ENCODE measurements around the gene BDH1.
"Not testable (repeated sequence)": the region's sequence is repeated elsewhere in the genome, so short reads cannot be mapped to it uniquely, and the experiment has no call there.

The BDH1 gene

GRCh38 chr3:197524128-197524527 lies 31.6 kb downstream of the BDH1 start:
- peaks cover 1% of the 10 kb centered on the region for H3K9me3 Mint-ChIP-seq
- H3K27me3 Mint-ChIP-seq: no peaks in the 10 kb centered on the region
- no peak overlapping the region for H3K27ac Mint-ChIP-seq
- DNase-seq: no peak
- no peak for ATAC-seq
- H3K4me3 Mint-ChIP-seq: no peak overlapping the region
- peaks cover 22% of the 10 kb centered on the region for H3K36me3 Mint-ChIP-seq (ENCODE audit: low read depth)
- H3K4me1 Mint-ChIP-seq: peaks cover 2% of the 10 kb centered on the region

DNA sequence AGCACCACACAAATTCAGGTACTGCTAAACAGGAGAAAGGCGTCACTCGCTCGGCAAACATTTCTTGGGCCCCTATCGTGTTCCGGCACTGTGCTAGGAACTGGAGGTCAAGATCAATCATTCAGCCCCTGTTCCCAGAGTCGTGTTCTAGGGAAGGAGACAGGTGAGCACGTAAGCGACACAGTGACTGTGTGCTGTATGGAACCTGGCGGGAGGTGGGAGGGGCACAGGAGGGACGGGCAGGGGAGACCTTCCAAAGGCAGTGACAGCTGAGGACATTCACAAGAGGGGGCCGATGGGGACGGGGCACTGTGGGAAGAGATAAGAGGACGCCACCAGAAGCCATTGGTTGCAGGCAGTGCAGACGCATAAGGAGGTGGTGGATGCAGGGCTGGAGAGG lies 32.2 kb downstream of the BDH1 start:
- no peaks in the 10 kb centered on the region for H3K27me3 Mint-ChIP-seq
- DNase-seq (no peak), ATAC-seq (no peak)
- H3K9me3 Mint-ChIP-seq: peaks cover 4% of the 10 kb centered on the region
- peaks cover 7% of the 10 kb centered on the region for H3K4me1 Mint-ChIP-seq
- H3K27ac Mint-ChIP-seq: no peak overlapping the region
- H3K36me3 Mint-ChIP-seq (ENCODE audit: low read depth): peaks cover 25% of the 10 kb centered on the region
- no peak overlapping the region for H3K4me3 Mint-ChIP-seq

- H3K27ac Mint-ChIP-seq: no peak overlapping the region
- peaks cover 4% of the 10 kb centered on the region for H3K9me3 Mint-ChIP-seq
- no peak for DNase-seq
Observed at GRCh38 chr3:197522881-197523441, 32.8 kb downstream of the BDH1 start.

GRCh38 chr3:197522183-197522715 lies 33.5 kb downstream of the BDH1 start:
- Mint-ChIP-seq H3K9me3 (peaks cover 4% of the 10 kb centered on the region), H3K27ac (peak overlapping the region; percentile 61), H3K36me3 (ENCODE audit: low read depth) (peaks cover 22% of the 10 kb centered on the region), H3K4me1 (peaks cover 7% of the 10 kb centered on the region), H3K27me3 (no peaks in the 10 kb centered on the region), H3K4me3 (no peak overlapping the region)
- ATAC-seq (no peak), DNase-seq (no peak)

More at GRCh38 chr3:197522881-197523441, 32.8 kb downstream of the BDH1 start:
- peaks cover 7% of the 10 kb centered on the region for H3K4me1 Mint-ChIP-seq
- H3K36me3 Mint-ChIP-seq (ENCODE audit: low read depth): peaks cover 22% of the 10 kb centered on the region
- H3K4me3 Mint-ChIP-seq: no peak overlapping the region
- no peaks in the 10 kb centered on the region for H3K27me3 Mint-ChIP-seq
- no peak for ATAC-seq

- H3K4me3 Mint-ChIP-seq: no peak overlapping the region
- peaks cover 13% of the 10 kb centered on the region for H3K4me1 Mint-ChIP-seq
- H3K36me3 Mint-ChIP-seq (ENCODE audit: low read depth): peaks cover 21% of the 10 kb centered on the region
- H3K9me3 Mint-ChIP-seq: peaks cover 4% of the 10 kb centered on the region
- no peak for DNase-seq
- no peak for ATAC-seq
- H3K27ac Mint-ChIP-seq: peak overlapping the region; percentile 61
- H3K27me3 Mint-ChIP-seq: no peaks in the 10 kb centered on the region
Observed at GRCh38 chr3:197521277-197522182, 34.2 kb downstream of the BDH1 start.

DNA sequence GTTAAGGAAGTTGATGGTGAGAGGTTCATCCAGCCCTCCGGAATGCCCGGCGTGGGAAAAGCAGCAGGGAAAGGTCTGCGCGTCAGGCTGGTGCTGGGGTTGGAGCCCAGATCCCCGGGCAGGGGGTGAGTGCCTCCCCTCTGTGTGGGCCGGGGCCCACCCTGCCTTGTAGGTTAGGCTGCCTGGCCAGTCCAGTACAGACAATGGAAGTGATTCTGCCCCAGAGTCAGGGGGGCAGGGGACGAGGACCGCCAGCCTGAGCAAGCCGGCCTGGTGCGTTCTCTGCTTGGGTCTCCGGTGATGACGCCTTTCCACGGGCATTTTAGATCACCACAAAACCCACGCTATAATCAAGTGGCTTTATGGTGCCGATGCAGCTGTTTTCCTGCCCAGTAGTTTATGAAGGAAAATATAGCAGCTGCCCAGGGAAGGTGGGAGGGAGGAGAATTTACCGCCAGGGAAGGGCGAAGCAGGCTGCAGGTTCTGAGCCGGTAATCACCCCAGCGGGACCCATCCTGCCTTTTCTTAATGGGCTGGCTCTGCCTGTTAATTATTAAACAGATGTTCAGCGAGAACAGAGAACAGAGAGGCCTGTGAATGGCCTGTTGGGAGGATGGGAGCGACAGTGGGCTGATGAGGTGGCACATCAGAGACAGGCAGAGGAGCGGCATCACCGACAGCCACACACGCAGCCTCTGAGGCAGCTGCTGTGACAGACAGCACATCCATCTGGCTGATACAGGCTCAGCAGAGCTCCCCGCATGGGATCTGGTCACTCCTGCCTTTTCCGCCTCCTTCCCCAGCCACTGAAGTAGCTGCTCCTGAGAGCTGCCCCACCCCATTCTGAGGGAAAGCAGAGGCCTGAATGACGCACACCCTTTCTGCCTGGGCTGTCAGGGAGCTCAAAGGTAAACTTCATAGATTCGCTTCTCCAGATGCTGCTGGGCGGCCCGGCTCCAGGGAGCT lies 35.2 kb downstream of the BDH1 start:
- Mint-ChIP-seq H3K36me3 (ENCODE audit: low read depth) (peaks cover 27% of the 10 kb centered on the region), H3K4me3 (no peak overlapping the region)
- ATAC-seq: no peak

GRCh38 chr3:197519801-197520211 lies 36.0 kb downstream of the BDH1 start:
- Mint-ChIP-seq H3K9me3 (peaks cover 4% of the 10 kb centered on the region), H3K4me3 (no peak overlapping the region), H3K36me3 (ENCODE audit: low read depth) (peaks cover 27% of the 10 kb centered on the region), H3K27ac (no peak overlapping the region), H3K27me3 (no peaks in the 10 kb centered on the region), H3K4me1 (peaks cover 19% of the 10 kb centered on the region)
- DNase-seq: no peak
- ATAC-seq: no peak

More for the DNA sequence above, 35.2 kb downstream of the BDH1 start:
- Mint-ChIP-seq H3K27ac (no peak overlapping the region), H3K4me1 (peaks cover 19% of the 10 kb centered on the region), H3K27me3 (no peaks in the 10 kb centered on the region), H3K9me3 (peaks cover 4% of the 10 kb centered on the region)
- no peak for DNase-seq

GRCh38 chr3:197518881-197519421 lies 36.8 kb downstream of the BDH1 start:
- DNase-seq: peak; percentile 26
- Mint-ChIP-seq H3K27ac (peak overlapping the region; percentile 79), H3K9me3 (peaks cover 4% of the 10 kb centered on the region), H3K36me3 (ENCODE audit: low read depth) (peaks cover 30% of the 10 kb centered on the region), H3K4me1 (peaks cover 19% of the 10 kb centered on the region), H3K27me3 (no peaks in the 10 kb centered on the region), H3K4me3 (no peak overlapping the region)
- no peak for ATAC-seq

DNA sequence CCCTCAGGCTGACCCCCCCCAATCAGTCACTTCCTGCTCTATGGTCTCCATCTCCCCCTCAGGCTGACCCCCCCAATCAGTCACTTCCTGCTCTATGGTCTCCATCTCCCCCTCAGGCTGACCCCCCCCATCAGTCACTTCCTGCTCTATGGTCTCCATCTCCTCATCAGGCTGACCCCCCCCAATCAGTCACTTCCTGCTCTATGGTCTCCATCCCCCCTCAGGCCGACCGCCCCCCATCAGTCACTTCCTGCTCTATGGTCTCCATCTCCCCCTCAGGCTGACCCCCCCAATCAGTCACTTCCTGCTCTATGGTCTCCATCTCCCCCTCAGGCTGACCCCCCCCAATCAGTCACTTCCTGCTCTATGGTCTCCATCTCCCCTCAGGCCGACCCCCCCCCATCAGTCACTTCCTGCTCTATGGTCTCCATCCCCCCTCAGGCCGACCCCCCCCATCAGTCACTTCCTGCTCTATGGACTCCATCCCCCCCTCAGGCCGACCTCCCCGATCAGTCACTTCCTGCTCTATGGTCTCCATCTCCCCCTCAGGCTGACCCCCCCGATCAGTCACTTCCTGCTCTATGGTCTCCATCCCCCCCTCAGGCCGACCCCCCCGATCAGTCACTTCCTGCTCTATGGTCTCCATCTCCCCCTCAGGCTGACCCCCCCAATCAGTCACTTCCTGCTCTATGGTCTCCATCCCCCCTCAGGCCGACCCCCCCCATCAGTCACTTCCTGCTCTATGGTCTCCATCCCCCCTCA lies 37.7 kb downstream of the BDH1 start:
- H3K36me3 Mint-ChIP-seq (ENCODE audit: low read depth): peaks cover 33% of the 10 kb centered on the region
- peaks cover 19% of the 10 kb centered on the region for H3K4me1 Mint-ChIP-seq
- not testable (repeated sequence) for H3K9me3 Mint-ChIP-seq, H3K27ac Mint-ChIP-seq, DNase-seq, H3K27me3 Mint-ChIP-seq, ATAC-seq, H3K4me3 Mint-ChIP-seq

GRCh38 chr3:197516890-197517606 lies 38.7 kb downstream of the BDH1 start:
- H3K36me3 Mint-ChIP-seq (ENCODE audit: low read depth): peaks cover 34% of the 10 kb centered on the region

GRCh38 chr3:197516517-197516889 lies 39.3 kb downstream of the BDH1 start:
- ATAC-seq: peak; percentile 67
- DNase-seq: peak; percentile 70
- Mint-ChIP-seq H3K27me3 (no peaks in the 10 kb centered on the region), H3K27ac (peak overlapping the region; percentile 90), H3K36me3 (ENCODE audit: low read depth) (peaks cover 38% of the 10 kb centered on the region), H3K9me3 (peaks cover 4% of the 10 kb centered on the region), H3K4me1 (peaks cover 19% of the 10 kb centered on the region), H3K4me3 (no peak overlapping the region)

More at GRCh38 chr3:197516890-197517606, 38.7 kb downstream of the BDH1 start:
- DNase-seq: peak; percentile 32
- peak; percentile 20 for ATAC-seq
- Mint-ChIP-seq H3K4me3 (peak overlapping the region; percentile 14), H3K4me1 (peaks cover 19% of the 10 kb centered on the region), H3K27ac (peak overlapping the region; percentile 90)
- H3K27me3 Mint-ChIP-seq, H3K9me3 Mint-ChIP-seq: not testable (repeated sequence)

DNA sequence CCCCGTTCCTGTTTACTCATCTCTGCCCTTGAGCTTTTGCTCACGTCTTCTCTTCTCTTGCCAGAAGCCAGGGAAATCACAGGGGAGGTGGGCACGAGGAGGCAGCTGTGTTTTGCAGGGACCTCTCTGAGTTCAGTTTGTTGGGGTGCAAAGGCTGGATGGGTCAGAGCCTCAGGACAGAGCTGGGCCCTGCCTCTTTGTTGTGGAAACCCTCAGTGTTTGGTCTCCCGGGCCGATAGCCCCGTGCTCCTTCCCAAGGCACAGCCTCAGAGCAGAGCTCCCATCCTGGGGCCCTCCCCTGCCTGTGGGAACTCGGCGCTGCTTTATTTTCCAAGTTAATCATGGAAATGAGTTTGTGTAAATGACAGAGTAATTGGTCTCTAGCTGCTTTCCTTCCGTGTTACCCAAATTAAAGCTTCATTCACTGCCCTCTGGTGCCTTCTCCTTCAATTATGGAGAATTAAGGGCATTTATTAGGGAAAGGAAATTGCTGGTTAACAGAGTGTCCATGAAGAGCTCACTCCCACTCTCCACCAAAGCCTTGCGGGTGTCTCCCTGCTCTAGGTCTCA lies 40.9 kb downstream of the BDH1 start:
- Mint-ChIP-seq H3K9me3 (peaks cover 4% of the 10 kb centered on the region), H3K27ac (peak overlapping the region; percentile 26), H3K4me1 (peaks cover 19% of the 10 kb centered on the region), H3K36me3 (ENCODE audit: low read depth) (peaks cover 33% of the 10 kb centered on the region), H3K4me3 (no peak overlapping the region), H3K27me3 (no peaks in the 10 kb centered on the region)
- ATAC-seq (no peak), DNase-seq (no peak)
